GM12891 (cell line): ENCODE data around the gene NYAP2.

ENCODE experiments used
- POLR2A ChIP-seq: IDR thresholded peaks from 2 replicates; pipeline ENCODE4 v1.6.1; 2011; ENCODE audit warnings: low read depth, low read length, control low read depth
- POLR2AphosphoS5 ChIP-seq: IDR thresholded peaks from 2 replicates; pipeline ENCODE4 v1.6.1; 2011; ENCODE audit warnings: low read depth, low read length, control low read depth
- SPI1 ChIP-seq: IDR thresholded peaks from 2 replicates; pipeline ENCODE4 v1.6.1; 2011; ENCODE audit warnings: low read depth, low read length, control low read depth
- TAF1 ChIP-seq: IDR thresholded peaks from 2 replicates; pipeline ENCODE4 v1.6.1; 2011; ENCODE audit warnings: low read depth, low read length, control low read depth

DNA sequence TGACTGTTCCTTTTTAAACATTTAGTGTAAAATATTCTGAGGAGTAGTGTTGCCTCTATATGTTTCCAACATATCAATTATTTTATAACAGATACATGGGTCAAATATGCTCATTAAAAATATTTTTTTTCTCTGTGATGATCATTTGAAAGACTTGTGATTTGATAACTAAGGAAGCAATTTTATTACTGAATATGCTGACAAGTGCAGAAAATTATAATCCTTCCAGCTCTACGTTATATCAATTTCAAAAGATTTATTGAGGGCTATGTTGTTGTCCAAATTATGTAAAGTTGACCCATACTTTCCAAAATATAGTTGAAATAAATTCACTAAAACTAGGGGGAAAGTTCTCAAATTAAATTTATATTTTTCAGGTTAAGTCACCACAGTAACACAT, 290.6 kb downstream of the NYAP2 start:
- no peak for TF ChIP-seq POLR2AphosphoS5
- no peak for TF ChIP-seq TAF1
- TF ChIP-seq POLR2A: no peak
- TF ChIP-seq SPI1: no peak
